GM21528 (cell line): ENCODE measurements around the gene NEK10.

ENCODE experiments used
- ATAC-seq: cut with Tn5 transposase; IDR thresholded peaks from one replicate; pipeline ENCODE4 v1.9.1; 2021; ENCODE audit warnings: mild to moderate bottlenecking, moderate library complexity; ENCODE audit not compliant: unreplicated experiment, low FRiP score

NEK10 gene

DNA sequence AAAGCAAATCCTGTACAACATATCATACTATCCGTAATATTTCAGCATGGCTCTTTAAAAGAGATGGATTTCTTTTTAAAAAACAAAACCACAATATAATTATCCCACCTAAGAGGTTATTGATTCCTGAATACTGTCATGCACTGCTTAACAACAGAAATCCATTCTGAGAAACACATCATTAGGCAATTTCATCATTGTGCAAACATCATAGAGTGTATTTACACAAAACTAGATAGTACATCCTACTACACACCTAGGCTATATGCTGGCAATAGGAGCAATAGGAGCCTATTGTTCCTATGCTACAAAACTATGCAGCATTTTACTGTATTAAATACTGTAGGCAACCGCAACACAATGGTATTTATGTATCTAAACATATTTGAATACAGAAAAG is 242.0 kb downstream of the NEK10 start:
- no peak for ATAC-seq

DNA sequence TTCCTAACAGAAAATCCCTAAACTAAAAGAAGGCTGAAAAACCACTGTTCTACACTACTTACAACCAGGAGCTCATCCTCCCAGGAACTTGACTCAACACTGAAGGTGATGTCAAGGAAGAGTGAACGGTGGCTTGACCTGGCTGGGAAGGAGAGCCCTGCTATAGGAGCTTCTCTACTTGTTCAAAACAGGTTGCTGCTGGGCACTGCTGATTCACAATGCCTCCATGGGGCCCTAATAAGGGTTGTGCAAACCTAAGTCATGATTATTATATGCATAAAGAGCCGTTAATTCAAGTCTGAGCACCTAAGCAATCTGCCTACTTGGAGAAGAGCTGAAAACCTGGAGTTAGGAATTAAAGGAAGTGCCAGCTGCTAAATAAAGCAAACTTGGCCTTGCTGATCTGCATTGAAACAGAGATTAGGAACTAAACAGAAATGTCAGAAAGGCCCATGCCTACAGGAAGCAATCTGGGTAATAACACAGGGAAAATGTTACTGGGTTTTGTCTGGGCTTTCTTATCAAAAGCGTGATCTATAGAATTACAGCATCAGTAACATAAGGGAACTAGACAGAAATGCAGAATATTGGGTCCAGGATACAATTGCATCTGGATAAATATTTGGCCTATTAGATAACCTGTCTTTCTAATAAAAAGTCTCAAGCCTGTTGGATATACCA is 243.2 kb downstream of the NEK10 start:
- ATAC-seq: no peak

DNA sequence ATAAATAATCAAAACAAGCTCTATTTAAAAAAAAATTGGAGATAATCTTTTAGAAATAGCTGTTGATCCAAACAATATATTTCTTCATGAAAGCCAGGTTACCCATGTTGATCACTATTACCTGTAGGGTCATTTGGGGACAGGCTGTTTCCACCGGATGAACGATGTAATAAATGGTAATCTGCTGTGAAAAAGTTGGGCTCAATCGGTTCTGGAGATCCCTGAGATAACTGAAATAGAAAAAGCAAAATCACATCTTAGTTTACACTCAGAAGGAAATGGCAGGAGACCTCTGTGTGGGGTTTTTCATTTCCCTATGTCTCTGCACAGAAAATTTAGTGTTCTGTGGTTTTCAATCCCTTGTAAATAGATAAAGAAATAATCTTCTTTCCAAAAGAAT is 249.5 kb downstream of the NEK10 start:
- no peak for ATAC-seq

DNA sequence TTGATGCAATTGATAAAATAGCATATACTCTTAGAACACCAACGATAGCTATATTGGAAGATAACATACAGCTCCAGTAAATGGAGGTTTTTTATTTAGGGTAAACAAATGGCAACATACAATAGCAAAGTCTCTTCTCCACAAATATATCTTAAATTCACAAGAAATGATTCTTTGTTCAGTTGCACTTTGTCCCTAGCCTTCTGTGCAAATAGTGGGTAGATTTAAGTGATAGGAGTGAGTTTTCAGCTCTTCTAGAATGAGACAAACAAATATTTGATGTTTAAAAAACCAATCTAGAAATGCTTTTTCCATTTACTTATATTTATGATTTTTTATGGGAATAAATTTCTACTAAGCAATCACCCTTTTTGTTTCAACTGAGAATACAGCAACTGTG is 253.8 kb downstream of the NEK10 start:
- no peak for ATAC-seq

DNA sequence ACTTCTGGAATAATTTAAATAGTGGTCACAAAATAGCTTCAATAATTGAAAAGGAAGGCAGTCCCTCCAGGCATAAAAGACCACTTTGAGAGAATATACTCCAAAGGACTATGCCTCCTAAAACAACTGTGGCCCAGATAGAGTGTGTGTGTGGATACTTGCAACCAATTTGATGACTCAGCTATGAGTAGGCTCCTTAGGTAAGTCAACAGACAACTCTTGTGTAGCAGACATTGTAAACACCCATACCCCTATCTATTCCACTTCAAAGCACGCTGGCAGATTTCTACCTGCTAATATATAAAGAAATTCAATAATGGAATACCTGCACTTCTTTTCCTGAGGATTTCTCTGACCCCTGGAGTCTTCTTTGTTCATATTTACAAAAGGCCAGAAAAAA is 254.5 kb downstream of the NEK10 start:
- no peak for ATAC-seq

DNA sequence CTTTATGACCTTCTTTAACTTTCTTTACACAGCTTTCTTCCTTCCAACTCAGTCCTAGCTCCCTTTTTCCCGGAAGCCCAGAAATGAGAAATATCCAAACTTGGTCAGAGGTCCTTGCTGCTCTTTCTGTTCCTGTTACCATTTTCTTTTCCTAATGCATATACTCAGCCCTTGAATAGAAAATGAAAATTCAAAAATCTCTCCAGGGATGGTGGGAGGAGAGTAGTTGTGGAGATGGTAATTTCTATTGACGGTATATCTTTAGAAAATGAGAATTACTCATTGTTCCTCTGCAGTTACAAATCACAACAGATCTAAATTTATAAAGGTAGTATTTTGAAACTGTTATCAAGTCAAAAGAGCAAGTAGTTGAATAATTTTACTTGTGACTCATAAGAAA is 255.1 kb downstream of the NEK10 start:
- ATAC-seq: no peak

DNA sequence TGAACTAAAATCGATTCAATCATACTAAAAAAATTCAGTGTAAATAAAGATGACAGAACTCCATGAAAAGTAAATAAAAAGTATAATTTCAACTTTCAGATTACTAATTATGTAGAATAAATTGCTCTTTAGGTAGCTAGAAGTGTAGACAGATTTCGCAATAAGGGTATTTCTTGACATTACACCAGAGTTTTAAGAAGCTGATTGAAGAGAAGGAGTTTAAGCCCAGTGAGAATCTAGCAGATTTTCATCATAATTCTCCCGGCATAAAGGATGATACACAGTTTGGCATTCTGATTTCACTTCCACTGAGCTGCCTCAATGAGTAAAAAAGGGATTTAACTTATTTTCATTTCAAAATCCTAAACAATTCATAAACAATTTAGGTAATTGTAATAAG is 259.2 kb downstream of the NEK10 start:
- no peak for ATAC-seq

DNA sequence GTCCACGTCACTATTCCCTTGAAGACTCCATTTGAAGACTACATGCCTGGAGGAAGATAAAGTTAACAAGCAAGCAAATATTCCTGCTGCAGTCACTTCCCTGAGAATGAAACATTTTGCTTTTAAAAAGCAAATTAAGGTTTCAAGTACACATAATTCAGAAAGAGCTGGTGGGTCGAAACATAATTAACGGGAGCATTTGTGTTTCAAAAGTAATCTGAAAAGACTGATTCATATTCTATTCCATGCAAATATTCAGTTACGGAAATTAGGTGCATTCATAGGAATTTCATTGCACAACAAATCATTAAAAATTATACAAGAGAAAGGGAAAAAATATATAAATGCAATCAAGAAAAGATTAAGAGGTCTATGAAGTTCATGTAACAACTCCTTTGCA is 260.9 kb downstream of the NEK10 start:
- ATAC-seq: no peak

DNA sequence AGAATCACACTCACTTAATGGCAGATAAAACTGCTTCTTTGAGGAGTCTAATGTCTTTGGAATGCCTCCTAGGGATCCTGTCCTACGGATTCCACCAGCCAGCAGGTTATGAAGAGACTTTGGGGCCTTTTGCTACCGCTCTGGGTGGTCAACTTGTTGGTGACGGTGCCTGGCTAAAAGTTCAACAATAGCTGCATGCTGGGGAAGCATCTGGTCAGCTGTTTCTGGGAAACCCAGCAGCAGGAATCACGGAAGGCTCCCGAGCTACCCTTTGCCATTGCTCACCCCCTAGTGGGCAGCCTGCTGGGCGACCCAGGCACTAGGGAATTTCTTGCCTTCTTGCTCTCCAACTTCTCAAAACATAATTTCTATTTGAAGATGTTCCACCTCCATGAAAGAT is 263.3 kb downstream of the NEK10 start:
- ATAC-seq: no peak

DNA sequence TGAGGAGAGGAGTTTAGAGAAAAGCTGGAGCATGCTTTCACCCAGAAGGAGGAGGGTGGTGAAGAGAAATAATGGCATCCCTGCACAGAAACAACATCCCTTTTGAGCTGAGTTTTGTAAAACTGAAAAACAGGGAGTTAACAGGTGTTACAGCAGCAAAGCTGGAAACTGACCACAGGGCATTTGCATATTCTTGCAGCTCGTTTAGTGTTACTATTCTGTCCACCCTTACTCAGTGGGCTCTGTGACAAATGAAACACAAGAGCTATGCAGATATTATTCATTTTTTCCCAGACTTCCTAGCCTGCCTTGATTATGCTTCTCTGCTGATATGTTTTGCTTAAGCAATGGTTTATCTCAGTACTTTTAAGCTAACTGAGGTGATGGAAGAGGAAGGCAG is 272.0 kb downstream of the NEK10 start:
- ATAC-seq: no peak

DNA sequence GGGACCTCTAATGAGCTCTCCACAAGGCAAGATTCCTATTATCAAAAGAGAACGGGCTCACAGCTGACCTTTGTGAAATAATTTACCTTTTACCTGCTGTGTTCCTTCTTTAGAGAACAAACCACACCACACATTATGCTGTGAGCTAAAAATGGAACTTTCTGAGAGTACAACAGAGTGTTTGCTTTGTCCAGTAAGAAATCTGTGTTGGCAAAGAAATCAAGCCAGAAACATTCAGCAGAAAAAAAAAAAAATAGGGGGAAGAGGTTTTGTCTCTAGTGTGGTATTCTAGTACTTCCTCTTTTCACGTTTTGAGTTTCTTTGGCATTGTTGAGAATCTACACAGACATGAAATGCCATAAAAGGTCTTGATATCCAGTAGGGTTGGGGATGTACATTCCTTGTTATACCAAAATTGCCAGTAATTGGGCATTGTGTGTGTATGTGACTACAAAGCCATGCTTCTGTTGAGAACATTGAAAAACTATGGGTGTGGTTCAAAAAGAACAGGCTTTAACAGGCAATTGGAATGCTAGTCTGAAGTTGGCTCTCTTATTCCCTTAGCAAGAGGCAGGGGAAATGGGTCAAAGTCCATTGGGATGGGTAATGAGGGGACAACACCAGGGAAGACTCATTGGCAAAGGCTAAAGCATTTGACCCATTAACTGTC is 273.5 kb downstream of the NEK10 start:
- ATAC-seq: no peak

DNA sequence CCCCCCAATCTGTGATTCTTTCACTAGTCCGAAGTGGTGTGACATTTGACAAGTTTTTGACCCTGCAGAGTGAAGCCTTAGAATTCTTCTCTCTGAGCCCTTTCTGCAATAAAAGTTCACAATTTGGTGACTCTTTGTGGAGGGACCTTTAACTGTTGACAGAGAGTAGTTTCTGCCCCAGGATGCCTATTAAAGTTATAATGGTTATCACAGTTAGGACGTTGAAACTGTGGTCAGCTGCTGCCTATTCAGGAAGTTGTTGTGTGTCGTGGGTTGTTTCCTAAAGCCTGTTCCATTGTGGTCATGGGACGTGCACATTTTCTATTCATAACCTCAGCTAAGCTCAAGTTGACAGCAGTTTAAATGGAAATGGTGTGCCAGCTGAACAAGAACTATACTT is 274.5 kb downstream of the NEK10 start:
- ATAC-seq: no peak

DNA sequence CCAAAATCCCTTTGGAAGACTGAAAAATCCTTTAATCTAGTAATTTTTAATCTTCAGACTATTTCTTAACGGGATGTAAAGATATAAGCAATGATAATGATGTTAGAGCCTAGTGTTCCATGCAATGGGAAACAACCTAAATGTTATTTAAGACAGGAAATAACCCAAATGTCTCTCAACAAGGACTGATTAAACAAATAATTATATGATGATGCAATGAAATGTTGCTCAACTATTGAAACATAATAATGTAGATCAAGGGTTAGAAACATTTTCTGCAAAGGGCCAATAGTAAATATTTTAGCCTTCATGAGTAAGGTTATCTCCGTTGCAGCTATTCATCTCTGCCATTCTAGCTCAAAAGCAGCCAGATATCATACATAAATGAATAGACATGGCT is 275.4 kb downstream of the NEK10 start:
- no peak for ATAC-seq

DNA sequence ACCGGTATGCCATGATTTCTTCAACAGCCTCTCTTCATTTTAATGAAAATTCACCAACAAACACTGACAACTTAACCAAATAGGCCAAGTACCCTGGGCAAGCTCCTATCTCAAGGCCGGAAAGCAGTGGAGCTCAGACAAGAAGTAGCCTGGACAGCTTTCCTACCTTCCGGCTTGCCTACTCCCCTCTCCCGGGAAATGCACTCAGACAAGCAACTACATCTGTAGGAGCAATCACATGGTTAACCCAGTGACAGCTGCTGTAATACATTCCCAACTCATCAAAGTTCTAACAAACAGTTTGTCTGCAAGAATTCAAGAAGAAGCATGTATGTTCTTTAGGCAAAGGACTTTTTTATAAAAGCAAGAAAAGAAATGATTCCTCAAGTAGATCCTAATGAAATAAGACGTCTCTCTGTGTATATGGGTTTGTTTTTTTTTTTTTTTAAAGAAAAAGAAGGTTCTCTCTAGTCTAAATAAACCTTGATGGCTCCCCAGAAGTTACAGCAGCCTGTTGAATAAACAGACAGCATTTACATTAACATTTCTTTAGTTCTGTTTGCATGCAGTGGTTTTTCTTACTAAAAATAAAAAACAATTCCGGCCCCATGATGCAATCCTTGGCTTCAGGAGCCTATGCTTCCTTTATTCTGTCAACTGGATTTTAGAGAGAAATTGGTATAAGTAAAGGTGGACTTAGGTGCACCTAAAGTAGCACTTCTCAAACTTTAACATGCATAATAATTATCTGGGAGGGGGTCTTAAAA is 278.7 kb downstream of the NEK10 start:
- ATAC-seq: no peak

DNA sequence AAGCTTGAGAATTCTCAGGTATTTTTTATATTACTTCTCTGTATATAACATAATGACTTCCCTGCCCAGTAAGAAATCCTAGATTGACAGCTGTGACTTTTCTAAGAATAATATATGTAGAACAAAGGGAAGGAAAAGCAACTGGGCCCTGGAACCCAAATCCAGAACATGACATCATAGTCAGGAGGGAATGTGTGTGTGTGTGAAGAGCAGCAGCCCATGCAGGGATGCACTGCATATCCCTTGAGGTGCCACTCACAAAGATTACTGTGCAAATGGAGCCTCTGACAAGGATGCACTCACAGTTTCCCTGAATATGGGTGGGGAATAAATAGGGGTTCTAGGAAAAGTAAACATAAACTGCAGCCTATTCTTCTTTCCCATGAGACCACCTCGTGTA is 279.5 kb downstream of the NEK10 start:
- no peak for ATAC-seq

DNA sequence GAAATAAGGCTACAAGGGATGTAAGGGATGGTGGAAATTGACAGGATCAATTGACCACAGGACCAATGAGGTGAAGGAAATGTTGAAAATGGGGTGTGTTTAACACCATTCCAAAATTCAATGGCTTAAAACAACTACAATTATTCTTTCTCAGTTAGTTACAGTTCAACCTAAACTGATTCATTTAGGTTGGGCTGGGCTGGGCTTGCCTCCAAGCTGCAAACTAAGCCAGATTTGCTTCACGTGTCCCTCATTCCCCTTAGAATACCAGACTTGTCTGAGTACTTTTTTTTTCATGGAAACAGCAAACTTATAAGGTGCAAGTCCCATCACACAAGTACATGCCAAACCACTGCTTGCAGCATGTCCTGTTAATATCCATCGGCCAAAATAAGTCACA is 280.1 kb downstream of the NEK10 start:
- no peak for ATAC-seq

DNA sequence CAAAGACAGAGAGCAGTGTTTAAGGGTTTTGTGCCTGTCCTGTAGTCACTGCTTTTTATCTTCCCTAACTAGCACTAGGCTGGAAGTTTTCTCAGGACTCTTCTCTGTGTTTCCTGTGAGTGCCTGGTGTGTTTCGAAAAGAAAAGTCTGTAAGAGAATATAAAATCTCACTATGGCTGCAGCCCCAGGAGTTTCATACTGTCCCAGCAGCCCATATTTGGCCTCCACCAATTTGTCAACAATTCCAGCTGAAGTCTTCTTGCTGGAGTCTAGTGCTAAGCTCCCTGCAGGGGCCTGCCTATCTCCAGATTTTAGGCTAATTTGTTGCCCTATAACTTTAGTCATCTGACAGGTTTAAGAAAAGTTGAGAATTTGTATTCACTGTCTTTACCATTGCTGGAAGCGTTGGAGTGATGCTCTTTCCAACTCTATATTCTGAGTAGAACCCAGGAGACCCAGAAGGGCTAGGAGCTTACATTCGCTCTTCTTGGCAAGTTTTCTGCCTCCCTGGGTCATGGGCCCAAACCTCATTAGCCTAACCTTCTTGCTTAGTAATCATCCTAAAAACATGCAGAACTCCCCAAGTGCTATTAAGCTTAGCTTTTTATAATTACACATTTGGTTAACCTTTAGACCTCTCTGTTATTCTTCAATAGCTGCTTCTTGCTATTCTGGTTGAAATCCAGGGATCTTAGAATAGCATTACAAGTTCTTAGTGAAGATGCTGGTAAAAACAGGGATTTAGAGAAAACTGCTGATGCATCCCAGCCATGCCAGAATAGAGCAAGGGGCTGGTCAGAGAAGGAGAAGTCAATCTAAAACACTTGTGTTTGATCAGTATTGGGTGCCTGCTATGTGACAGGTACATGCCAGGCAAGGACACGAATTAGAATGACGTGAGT is 283.1 kb downstream of the NEK10 start:
- no peak for ATAC-seq

DNA sequence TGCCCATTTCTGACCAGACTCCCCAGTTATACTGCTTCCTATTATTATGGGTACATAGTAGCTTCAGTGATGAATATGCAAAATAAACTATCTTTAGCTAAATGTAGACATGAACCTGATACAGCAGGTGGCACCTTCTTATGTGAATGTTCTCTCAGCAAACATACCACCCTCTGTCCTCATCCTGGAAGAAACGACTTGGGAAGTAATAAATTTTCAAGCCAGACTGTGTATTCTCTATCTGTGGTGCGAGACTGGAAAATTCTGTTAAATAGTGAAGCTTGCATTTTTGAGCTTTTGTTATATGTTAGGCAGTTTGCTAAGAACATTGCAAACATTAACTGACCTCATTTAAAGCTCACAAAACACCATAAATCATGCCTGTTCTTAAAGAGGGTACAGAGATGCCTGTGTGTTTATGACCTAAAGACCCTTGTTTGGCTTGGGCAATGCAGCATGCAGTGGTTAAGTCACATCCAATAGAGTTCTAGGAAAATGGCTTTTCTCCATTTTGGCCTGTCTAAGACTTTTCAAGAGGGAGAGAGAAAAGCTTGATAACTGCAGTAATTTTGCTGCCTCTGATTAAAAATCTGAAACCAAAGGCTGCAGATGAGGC is 287.1 kb downstream of the NEK10 start:
- ATAC-seq: no peak

DNA sequence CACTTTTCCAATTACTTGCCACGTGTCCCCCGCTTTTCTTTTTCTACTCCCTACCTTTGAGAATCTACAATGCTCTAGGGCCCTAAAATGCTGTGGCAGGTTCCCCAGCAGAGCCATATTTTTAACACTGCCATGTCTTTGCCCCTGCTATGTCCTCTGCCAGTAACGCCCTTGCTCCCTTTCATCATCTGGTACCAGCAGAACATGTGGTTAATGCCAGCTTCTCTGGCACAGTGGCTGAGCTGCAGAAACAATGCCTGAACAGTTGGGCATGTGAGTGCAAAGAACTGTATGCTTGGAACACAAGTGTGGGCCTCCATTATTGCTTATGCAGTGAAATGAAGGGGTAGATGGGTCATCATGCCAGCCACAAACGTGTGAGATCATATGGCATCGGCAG is 287.6 kb downstream of the NEK10 start:
- no peak for ATAC-seq

DNA sequence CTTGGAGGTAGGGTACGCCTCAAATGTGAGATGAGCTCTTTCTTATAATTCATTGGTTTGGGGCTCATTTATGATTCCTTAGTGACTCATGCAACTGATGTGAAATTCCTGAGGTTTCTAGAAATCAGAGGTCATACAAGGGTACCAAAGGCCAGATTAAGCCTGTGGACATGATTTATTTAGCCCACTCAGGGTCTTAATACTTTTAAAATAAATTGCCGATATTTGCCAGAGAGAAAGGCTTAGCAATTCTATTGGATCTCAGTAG is 289.0 kb downstream of the NEK10 start:
- ATAC-seq: no peak
